GM10248 (cell line): ENCODE measurements around the gene SLC27A2.

ENCODE experiments used
- CTCF ChIA-PET: fragments of 300-600 bp; sonication (Branson Sonifier 250); formaldehyde crosslinking; extraction: SDS; loops from one replicate; lab custom pipeline; 2021; ENCODE audit warnings: antibody characterized with exemption; lab: Yijun Ruan, JAX
- POLR2A ChIA-PET: fragments of 350-650 bp; sonication (Branson Sonifier 250); formaldehyde crosslinking; extraction: SDS; loops from one replicate; lab custom pipeline; 2020; ENCODE audit warnings: antibody characterized with exemption; lab: Yijun Ruan, JAX
- DNase-seq: peaks from one replicate; pipeline ENCODE4 v3.0.0; 2012; ENCODE audit errors: extremely low spot score
- CTCF ChIP-seq: IDR thresholded peaks from 2 replicates; pipeline ENCODE4 v1.5.1; 2012; ENCODE audit warnings: mild to moderate bottlenecking, low read depth; ENCODE audit errors: extremely low read depth, missing control alignments, control extremely low read depth

The SLC27A2 gene

DNA sequence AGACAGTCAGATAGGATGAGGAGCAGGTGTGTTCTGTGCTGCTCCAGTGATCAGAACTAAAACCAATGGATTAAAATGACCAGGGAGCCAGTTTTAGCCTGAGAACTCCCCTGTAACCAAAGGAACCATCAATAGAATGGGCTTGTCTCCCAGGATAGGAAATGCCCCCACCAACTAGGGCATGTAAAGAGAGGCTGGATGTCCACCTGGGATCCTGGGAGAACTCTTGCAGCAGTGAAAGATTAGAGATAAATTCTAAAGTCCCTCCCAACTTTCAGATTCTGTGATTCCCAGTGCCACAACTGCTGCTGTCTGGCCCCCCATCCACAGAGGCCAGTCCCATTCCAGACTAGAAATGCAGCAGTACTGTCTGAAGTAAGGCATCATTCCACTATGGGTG is 49.8 kb downstream of the SLC27A2 start:
- no peak for TF ChIP-seq CTCF
- POLR2A ChIA-PET: no interaction called here
- DNase-seq: no peak
- CTCF ChIA-PET: interaction anchor here (1.6 kb wide), 1 partner anchor 10 kb away, joined by 3 read pairs; no protein-coding TSS in a partner anchor

- ChIA-PET POLR2A (no interaction called here), CTCF (interaction anchor here (0.7 to 1.6 kb wide), 3 partner anchors 9 to 83 kb away, joined by 3 to 4 read pairs (median 3); no protein-coding TSS in a partner anchor)
- no peak for TF ChIP-seq CTCF
- DNase-seq: no peak
These were observed 50.8 kb downstream of the SLC27A2 start for GRCh38 chr15:50232791-50233190.

DNA sequence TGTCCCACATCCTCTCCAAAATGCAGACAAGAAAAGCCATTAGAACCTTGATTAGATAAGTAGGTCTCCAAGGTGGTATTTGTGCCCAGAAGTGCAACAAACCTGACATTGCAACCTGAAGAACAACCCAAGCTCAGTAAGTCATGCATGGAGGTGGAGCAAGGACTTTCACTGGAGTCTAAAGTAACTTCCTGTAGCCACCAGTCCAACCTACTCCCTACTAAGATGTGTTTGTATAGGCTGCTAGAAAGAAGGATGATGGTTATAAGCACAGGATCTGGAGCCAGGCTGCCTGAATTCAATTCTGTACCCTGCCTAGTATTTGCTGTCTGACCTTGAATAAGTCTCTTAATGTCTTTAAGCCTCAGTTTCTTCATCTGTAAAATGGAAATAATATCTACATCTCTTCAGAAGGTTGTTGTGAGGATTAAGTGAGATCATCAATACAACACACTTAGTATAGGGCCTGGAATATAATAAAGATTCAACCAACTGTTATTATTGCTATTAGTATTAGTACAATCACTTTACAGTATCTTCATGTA is 51.3 kb downstream of the SLC27A2 start:
- POLR2A ChIA-PET: no interaction called here
- no peak for DNase-seq
- CTCF ChIA-PET: interaction anchor here (0.7 to 2.0 kb wide), 4 partner anchors 9 to 83 kb away, joined by 3 to 5 read pairs (median 4); no protein-coding TSS in a partner anchor
- TF ChIP-seq CTCF: no peak

DNA sequence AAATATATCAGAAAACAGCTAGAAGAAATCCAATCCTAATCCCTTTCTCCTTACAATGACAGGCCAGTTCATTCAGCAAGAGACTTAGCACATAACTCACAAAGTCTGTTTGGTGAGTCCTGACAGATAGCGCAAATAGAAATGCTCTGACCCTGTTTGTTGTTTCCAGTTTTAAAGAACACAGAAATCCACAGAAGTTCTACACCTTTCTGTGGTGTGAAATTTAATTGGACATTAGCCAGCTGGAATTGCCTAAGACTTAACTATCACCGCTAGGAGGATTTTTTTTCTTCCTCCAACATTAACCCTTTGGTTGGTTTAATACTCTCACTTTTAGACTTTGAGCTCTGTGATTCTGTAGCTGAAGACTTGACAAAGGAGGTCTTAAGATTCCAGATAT is 52.8 kb downstream of the SLC27A2 start:
- CTCF ChIA-PET: interaction anchor here (2.0 kb wide), 1 partner anchor 15 kb away, joined by 5 read pairs; no protein-coding TSS in a partner anchor
- no peak for TF ChIP-seq CTCF

DNA sequence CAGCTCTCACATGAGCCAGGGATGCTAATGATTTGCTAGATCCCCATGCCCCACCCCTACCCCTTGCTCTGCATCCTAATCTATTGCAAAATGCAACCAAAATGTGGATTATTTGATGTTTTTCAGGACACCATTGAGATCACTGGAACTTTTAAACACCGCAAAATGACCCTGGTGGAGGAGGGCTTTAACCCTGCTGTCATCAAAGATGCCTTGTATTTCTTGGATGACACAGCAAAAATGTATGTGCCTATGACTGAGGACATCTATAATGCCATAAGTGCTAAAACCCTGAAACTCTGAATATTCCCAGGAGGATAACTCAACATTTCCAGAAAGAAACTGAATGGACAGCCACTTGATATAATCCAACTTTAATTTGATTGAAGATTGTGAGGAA is 53.8 kb downstream of the SLC27A2 start:
- DNase-seq: no peak
- TF ChIP-seq CTCF: no peak
- POLR2A ChIA-PET: no interaction called here
- CTCF ChIA-PET: no interaction called here

More for the DNA sequence above, 52.8 kb downstream of the SLC27A2 start:
- no peak for DNase-seq
- POLR2A ChIA-PET: no interaction called here

GRCh38 chr15:50236433-50236832 is 54.4 kb downstream of the SLC27A2 start:
- ChIA-PET POLR2A (no interaction called here), CTCF (interaction anchor here (1.8 kb wide), 1 partner anchor 11 kb away, joined by 6 read pairs; no protein-coding TSS in a partner anchor)
- no peak for DNase-seq
- no peak for TF ChIP-seq CTCF
